T-helper 1 cell (primary cell): ENCODE results near the gene ARHGEF10L.

Source experiments
- DNase-seq, 5 donors: peaks; one replicate each; pipeline ENCODE4 v3.0.0-alpha.2; 2012 to 2020

The ARHGEF10L gene

GRCh38 chr1:17640393-17640792 lies 100.9 kb downstream of the ARHGEF10L start:
- DNase-seq: no peak

GRCh38 chr1:17640975-17641374 lies 101.5 kb downstream of the ARHGEF10L start:
- no peak for DNase-seq

- DNase-seq: no peak
Observed at GRCh38 chr1:17642169-17642568, 102.7 kb downstream of the ARHGEF10L start.

- no peak for DNase-seq
Observed at GRCh38 chr1:17642943-17643342, 103.4 kb downstream of the ARHGEF10L start.

GRCh38 chr1:17643861-17644703 lies 104.6 kb downstream of the ARHGEF10L start:
- DNase-seq: no peak

GRCh38 chr1:17645068-17645911 lies 105.8 kb downstream of the ARHGEF10L start:
- no peak for DNase-seq

GRCh38 chr1:17646444-17647280 lies 107.2 kb downstream of the ARHGEF10L start:
- DNase-seq: no peak

GRCh38 chr1:17648457-17649145 lies 109.1 kb downstream of the ARHGEF10L start:
- no peak for DNase-seq

GRCh38 chr1:17649371-17650106 lies 110.0 kb downstream of the ARHGEF10L start:
- DNase-seq: no peak

GRCh38 chr1:17653276-17653675 lies 113.8 kb downstream of the ARHGEF10L start:
- no peak for DNase-seq

- DNase-seq: no peak
Observed at GRCh38 chr1:17653728-17654351, 114.3 kb downstream of the ARHGEF10L start.

GRCh38 chr1:17654519-17654918 lies 115.0 kb downstream of the ARHGEF10L start:
- no peak for DNase-seq

GRCh38 chr1:17655169-17655568 lies 115.7 kb downstream of the ARHGEF10L start:
- no peak for DNase-seq

- DNase-seq: no peak
Observed at GRCh38 chr1:17655922-17656321, 116.4 kb downstream of the ARHGEF10L start.

GRCh38 chr1:17657436-17657835 lies 117.9 kb downstream of the ARHGEF10L start:
- no peak for DNase-seq

GRCh38 chr1:17658837-17659236 lies 119.3 kb downstream of the ARHGEF10L start:
- no peak for DNase-seq

GRCh38 chr1:17661546-17662157 lies 122.2 kb downstream of the ARHGEF10L start:
- DNase-seq: peak in 4 of 5 donors; percentile 16 to 41 (median 26)

- DNase-seq: no peak
Observed at GRCh38 chr1:17662296-17662695, 122.8 kb downstream of the ARHGEF10L start.

GRCh38 chr1:17662786-17663185 lies 123.3 kb downstream of the ARHGEF10L start:
- no peak for DNase-seq

GRCh38 chr1:17663646-17664045 lies 124.1 kb downstream of the ARHGEF10L start:
- no peak for DNase-seq

GRCh38 chr1:17664322-17664721 lies 124.8 kb downstream of the ARHGEF10L start:
- DNase-seq: no peak
